ENCODE measurements around the gene NFKBIL1.

DNA sequence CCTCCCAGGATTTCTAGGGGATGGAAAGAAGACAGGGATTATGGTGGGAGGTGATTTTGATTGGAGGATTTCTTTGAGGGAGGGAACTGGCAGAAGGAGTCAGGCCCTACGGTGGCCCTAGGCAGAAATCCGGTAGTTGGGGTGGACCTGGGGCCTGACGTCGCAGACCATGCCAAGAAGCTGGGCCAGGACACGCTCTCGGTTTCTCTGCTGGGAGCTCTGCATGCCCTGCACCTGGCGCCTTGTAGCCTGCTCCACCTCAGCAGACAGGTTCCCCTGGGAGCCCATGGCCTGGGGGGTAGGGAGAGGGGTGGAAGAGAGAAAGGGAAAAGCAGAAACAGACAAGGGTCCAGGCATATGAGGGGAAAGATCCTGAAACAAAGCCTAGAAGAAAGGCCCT lies 2.1 kb upstream of the NFKBIL1 start:
- TF ChIP-seq EZH2 (IDR thresholded peaks at IDR 0.05; ENCODE audit: low read depth, unreplicated experiment) (no peak), CREB1 (CRISPR knock-in tag; IDR thresholded peaks at IDR 0.05; ENCODE audit: low read depth) (no peak), POLR2AphosphoS5 (IDR thresholded peaks at IDR 0.05; ENCODE audit: low read depth) (no peak), JUNB (IDR thresholded peaks at IDR 0.05; ENCODE audit: unreplicated experiment) (no peak), EZH2phosphoT487 (IDR thresholded peaks at IDR 0.05; ENCODE audit: unreplicated experiment) (no peak), NANOG (IDR thresholded peaks at IDR 0.05; ENCODE audit: borderline replicate concordance) (no peak)
- TF ChIP-seq, protein P1, sequence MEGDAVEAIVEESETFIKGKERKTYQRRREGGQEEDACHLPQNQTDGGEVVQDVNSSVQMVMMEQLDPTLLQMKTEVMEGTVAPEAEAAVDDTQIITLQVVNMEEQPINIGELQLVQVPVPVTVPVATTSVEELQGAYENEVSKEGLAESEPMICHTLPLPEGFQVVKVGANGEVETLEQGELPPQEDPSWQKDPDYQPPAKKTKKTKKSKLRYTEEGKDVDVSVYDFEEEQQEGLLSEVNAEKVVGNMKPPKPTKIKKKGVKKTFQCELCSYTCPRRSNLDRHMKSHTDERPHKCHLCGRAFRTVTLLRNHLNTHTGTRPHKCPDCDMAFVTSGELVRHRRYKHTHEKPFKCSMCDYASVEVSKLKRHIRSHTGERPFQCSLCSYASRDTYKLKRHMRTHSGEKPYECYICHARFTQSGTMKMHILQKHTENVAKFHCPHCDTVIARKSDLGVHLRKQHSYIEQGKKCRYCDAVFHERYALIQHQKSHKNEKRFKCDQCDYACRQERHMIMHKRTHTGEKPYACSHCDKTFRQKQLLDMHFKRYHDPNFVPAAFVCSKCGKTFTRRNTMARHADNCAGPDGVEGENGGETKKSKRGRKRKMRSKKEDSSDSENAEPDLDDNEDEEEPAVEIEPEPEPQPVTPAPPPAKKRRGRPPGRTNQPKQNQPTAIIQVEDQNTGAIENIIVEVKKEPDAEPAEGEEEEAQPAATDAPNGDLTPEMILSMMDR (conservative IDR thresholded peaks at IDR 0.05; ENCODE audit: low read depth in 2 of 2) = no peak
- TF ChIP-seq, protein P2, sequence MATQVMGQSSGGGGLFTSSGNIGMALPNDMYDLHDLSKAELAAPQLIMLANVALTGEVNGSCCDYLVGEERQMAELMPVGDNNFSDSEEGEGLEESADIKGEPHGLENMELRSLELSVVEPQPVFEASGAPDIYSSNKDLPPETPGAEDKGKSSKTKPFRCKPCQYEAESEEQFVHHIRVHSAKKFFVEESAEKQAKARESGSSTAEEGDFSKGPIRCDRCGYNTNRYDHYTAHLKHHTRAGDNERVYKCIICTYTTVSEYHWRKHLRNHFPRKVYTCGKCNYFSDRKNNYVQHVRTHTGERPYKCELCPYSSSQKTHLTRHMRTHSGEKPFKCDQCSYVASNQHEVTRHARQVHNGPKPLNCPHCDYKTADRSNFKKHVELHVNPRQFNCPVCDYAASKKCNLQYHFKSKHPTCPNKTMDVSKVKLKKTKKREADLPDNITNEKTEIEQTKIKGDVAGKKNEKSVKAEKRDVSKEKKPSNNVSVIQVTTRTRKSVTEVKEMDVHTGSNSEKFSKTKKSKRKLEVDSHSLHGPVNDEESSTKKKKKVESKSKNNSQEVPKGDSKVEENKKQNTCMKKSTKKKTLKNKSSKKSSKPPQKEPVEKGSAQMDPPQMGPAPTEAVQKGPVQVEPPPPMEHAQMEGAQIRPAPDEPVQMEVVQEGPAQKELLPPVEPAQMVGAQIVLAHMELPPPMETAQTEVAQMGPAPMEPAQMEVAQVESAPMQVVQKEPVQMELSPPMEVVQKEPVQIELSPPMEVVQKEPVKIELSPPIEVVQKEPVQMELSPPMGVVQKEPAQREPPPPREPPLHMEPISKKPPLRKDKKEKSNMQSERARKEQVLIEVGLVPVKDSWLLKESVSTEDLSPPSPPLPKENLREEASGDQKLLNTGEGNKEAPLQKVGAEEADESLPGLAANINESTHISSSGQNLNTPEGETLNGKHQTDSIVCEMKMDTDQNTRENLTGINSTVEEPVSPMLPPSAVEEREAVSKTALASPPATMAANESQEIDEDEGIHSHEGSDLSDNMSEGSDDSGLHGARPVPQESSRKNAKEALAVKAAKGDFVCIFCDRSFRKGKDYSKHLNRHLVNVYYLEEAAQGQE (IDR thresholded peaks at IDR 0.05; ENCODE audit: unreplicated experiment) = no peak
- TF ChIP-seq, protein P3, sequence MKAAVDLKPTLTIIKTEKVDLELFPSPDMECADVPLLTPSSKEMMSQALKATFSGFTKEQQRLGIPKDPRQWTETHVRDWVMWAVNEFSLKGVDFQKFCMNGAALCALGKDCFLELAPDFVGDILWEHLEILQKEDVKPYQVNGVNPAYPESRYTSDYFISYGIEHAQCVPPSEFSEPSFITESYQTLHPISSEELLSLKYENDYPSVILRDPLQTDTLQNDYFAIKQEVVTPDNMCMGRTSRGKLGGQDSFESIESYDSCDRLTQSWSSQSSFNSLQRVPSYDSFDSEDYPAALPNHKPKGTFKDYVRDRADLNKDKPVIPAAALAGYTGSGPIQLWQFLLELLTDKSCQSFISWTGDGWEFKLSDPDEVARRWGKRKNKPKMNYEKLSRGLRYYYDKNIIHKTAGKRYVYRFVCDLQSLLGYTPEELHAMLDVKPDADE (IDR thresholded peaks at IDR 0.05) = no peak
